Adrenal gland (tissue), 5 donors: ENCODE data around the gene PRKCZ.

Experiments
- POLR2A ChIP-seq, 2 donors: fragments of 450-650 bp; IDR thresholded peaks; one replicate each; pipeline ENCODE4 v1.6.1; 2017; ENCODE audit warnings: antibody characterized with exemption in 2 of 2, mild to moderate bottlenecking in 2 of 2, moderate library complexity in 1 of 2
- TF ChIP-seq, protein P1 (sequence below), 6 experiments: fragments of 450-650 bp in 4 of 6; fragments of 200-600 bp in 2 of 6; sonication (generic) in 1 of 6; IDR thresholded peaks; 1 replicate in 5 of 6; 2 replicates in 1 of 6; pipeline versions ENCODE4 v1.5.1 to v1.8.0; 2016 to 2021; ENCODE audit warnings: antibody characterized with exemption in 6 of 6, mild to moderate bottlenecking in 2 of 6, moderate library complexity in 1 of 6
- donor health status: DM: no; HTN: no; CAD: no.

DNA sequence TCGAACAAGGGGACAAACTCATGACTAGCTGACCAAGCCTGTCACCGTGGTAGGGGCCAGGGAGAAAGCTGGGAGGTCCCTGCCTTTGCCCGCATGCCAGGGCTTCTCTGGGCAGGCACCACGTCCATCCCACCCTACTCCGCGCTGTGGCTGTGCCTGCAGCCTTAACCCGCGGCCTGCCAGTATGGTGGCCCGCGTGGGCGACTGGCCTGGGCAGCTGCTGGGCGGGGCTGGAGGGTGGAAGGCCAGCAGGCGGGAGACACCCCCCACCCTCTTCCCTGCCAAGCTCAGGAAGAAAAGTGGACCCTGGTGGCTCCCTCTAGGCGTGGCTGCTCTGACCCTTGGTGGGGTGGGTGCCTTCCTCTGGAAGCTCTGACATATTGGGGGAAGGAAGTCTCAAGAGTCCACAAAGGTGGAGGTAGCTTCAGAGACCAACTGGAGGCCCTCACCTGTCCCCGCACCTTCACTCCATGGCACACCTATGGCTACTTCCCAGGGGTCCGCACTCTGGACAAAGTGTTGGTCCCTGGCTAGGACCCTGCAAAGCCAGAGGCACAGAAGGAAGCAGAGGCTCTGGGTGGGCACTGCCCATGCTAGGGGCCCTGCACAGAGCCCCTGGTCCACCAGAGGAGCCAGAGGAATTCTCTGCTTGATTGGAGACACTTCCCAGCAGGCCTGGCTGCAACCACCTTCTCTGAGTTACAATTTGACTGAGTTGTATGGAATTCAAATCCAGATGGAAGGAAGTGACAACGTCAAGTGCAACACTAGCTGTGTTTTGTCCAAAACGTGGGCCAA is 174.6 kb downstream of the PRKCZ start:
- TF ChIP-seq, protein P1, sequence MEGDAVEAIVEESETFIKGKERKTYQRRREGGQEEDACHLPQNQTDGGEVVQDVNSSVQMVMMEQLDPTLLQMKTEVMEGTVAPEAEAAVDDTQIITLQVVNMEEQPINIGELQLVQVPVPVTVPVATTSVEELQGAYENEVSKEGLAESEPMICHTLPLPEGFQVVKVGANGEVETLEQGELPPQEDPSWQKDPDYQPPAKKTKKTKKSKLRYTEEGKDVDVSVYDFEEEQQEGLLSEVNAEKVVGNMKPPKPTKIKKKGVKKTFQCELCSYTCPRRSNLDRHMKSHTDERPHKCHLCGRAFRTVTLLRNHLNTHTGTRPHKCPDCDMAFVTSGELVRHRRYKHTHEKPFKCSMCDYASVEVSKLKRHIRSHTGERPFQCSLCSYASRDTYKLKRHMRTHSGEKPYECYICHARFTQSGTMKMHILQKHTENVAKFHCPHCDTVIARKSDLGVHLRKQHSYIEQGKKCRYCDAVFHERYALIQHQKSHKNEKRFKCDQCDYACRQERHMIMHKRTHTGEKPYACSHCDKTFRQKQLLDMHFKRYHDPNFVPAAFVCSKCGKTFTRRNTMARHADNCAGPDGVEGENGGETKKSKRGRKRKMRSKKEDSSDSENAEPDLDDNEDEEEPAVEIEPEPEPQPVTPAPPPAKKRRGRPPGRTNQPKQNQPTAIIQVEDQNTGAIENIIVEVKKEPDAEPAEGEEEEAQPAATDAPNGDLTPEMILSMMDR (IDR thresholded peaks at IDR 0.05), result no peak
- no peak for TF ChIP-seq POLR2A (IDR thresholded peaks at IDR 0.05)
